A549 (cell line): ENCODE results near the gene CFL1. TPM values are rescaled to one million over a fixed set of nuclear protein-coding genes. Genes with fewer than 3 reads are reported as not detected.
A peak's percentile ranks its signal among the peaks of the same experiment; 100 is the strongest.

ENCODE experiments used
- ATAC-seq, 2 experiments: fragments of 200-7000 bp in 1 of 2; fragments of >200 bp in 1 of 2; cut with Nextera tagmentation in 1 of 2; cut with Tn5 transposase in 1 of 2; 3 replicates each; pipeline versions ENCODE4 v1.8.0 to v1.9.1; 2018 to 2020; ENCODE audit warnings: mild to moderate bottlenecking in 1 of 2, moderate library complexity in 1 of 2
- CTCF ChIA-PET: fragments of 300-600 bp; sonication (Branson Sonifier 250); formaldehyde crosslinking; extraction: SDS; loops from one replicate; lab custom pipeline; 2021; ENCODE audit warnings: antibody characterized with exemption, inconsistent platforms; lab: Yijun Ruan, JAX
- POLR2A ChIA-PET: fragments of 350-600 bp; formaldehyde crosslinking; extraction: SDS; loops from one replicate; lab custom pipeline; 2021; ENCODE audit warnings: antibody characterized with exemption, inconsistent platforms; lab: Yijun Ruan, JAX
- DNase-seq, 2 experiments: peaks; one replicate each; pipeline versions ENCODE4 v3.0.0 to v3.0.0-alpha.2; 2011 to 2016; ENCODE audit warnings: low read depth in 1 of 2, low spot score in 1 of 2
- FAIRE-seq: peaks from 2 replicates; lab custom pipeline; 2011; peaks lifted over from hg19 to GRCh38; lab: Jason Lieb, UNC
- H3K27ac ChIP-seq, 2 experiments: fragments of >200 bp; sonication (Bioruptor Twin); formaldehyde crosslinking; 3 replicates each; pipeline ENCODE4 v1.5.1; 2016 to 2017
- H3K4me1 ChIP-seq: fragments of >200 bp; sonication (Bioruptor Twin); formaldehyde crosslinking; 3 replicates; pipeline ENCODE4 v1.6.1; 2016
- H3K4me2 ChIP-seq: fragments of >200 bp; sonication (Bioruptor Twin); formaldehyde crosslinking; 3 replicates; pipeline ENCODE4 v1.6.1; 2016
- H3K4me3 ChIP-seq: fragments of >200 bp; sonication (Bioruptor Twin); formaldehyde crosslinking; 3 replicates; pipeline ENCODE4 v1.5.1; 2016
- H3K9me3 ChIP-seq: fragments of >200 bp; sonication (Bioruptor Twin); formaldehyde crosslinking; 3 replicates; pipeline ENCODE4 v1.6.1; 2016
- ATOH8 ChIP-seq: fragments of 250-450 bp; sonication (Bioruptor Pico); IDR thresholded peaks from 2 replicates; pipeline ENCODE4 v1.5.0; 2020; ENCODE audit warnings: low read depth, mild to moderate bottlenecking, moderate library complexity
- BCL3 ChIP-seq: fragments of >200 bp; sonication (Bioruptor Twin); formaldehyde crosslinking; IDR thresholded peaks from 3 replicates; pipeline ENCODE4 v1.6.1; 2016
- BHLHE40 ChIP-seq: IDR thresholded peaks from 2 replicates; pipeline ENCODE4 v1.6.1; 2012; ENCODE audit warnings: low read depth, low read length, inconsistent platforms
- CEBPB ChIP-seq, 2 experiments: fragments of >200 bp in 1 of 2; sonication (Bioruptor Twin) in 1 of 2; formaldehyde crosslinking in 1 of 2; IDR thresholded peaks; 2 replicates each; pipeline ENCODE4 v1.6.1; 2012 to 2016
- E2F6 ChIP-seq: IDR thresholded peaks from 2 replicates; pipeline ENCODE4 v1.6.1; 2012; ENCODE audit warnings: low read depth, borderline replicate concordance
- EHF ChIP-seq: fragments of 250-450 bp; sonication (Bioruptor Pico); IDR thresholded peaks from 2 replicates; pipeline ENCODE4 v1.5.0; 2020; ENCODE audit warnings: mild to moderate bottlenecking
- ESRRA ChIP-seq: fragments of 150-350 bp; IDR thresholded peaks from 2 replicates; pipeline ENCODE4 v1.6.1; 2014; ENCODE audit warnings: mild to moderate bottlenecking, low read length, borderline replicate concordance
- FOSB ChIP-seq: fragments of 250-450 bp; sonication (Bioruptor Pico); IDR thresholded peaks from 2 replicates; pipeline ENCODE4 v1.5.0; 2020; ENCODE audit warnings: mild to moderate bottlenecking, moderate library complexity
- GATA3 ChIP-seq: IDR thresholded peaks from 2 replicates; pipeline ENCODE4 v1.6.1; 2012; ENCODE audit warnings: borderline replicate concordance
- HES2 ChIP-seq: fragments of >200 bp; sonication (Bioruptor Twin); formaldehyde crosslinking; IDR thresholded peaks from 2 replicates; pipeline ENCODE4 v1.6.1; 2016
- HOXB5 ChIP-seq: fragments of 250-450 bp; sonication (Bioruptor Pico); IDR thresholded peaks from 2 replicates; pipeline ENCODE4 v1.5.0; 2020; ENCODE audit warnings: mild to moderate bottlenecking, moderate library complexity
- JUN ChIP-seq, 2 experiments: fragments of >200 bp; sonication (Bioruptor Twin); formaldehyde crosslinking; IDR thresholded peaks; 2 replicates in 1 of 2; 3 replicates in 1 of 2; pipeline ENCODE4 v1.6.1; 2016 to 2017
- JUNB ChIP-seq: fragments of >200 bp; sonication (Bioruptor Twin); formaldehyde crosslinking; IDR thresholded peaks from 2 replicates; pipeline ENCODE4 v1.6.1; 2016
- MAFK ChIP-seq: fragments of 450-650 bp; IDR thresholded peaks from 2 replicates; pipeline ENCODE4 v1.6.1; 2014; ENCODE audit not compliant: partially characterized antibody
- MAX ChIP-seq: IDR thresholded peaks from 2 replicates; pipeline ENCODE4 v1.6.1; 2012
- MAZ ChIP-seq: fragments of 150-350 bp; IDR thresholded peaks from 2 replicates; pipeline ENCODE4 v1.6.1; 2014; ENCODE audit warnings: antibody characterized with exemption, low read depth, low read length, borderline replicate concordance
- NFE2L2 ChIP-seq: fragments of 150-350 bp; conservative IDR thresholded peaks from 2 replicates; pipeline ENCODE4 v1.6.1; 2014; ENCODE audit warnings: low read length
- NPAS2 ChIP-seq: fragments of 250-450 bp; sonication (Bioruptor Pico); IDR thresholded peaks from 2 replicates; pipeline ENCODE4 v1.8.0; 2022; ENCODE audit warnings: mild to moderate bottlenecking, moderate library complexity, borderline replicate concordance
- POLR2A ChIP-seq: IDR thresholded peaks from 2 replicates; pipeline ENCODE4 v1.6.1; 2012; ENCODE audit warnings: mild to moderate bottlenecking, low read length
- POLR2AphosphoS2 ChIP-seq: conservative IDR thresholded peaks from 2 replicates; pipeline ENCODE4 v1.6.1; 2012; ENCODE audit warnings: low read length, improper control_type of control experiment, inconsistent platforms
- RCOR1 ChIP-seq: fragments of 150-350 bp; IDR thresholded peaks from 2 replicates; pipeline ENCODE4 v1.6.1; 2014; ENCODE audit warnings: antibody characterized with exemption, low read length, low read depth
- REST ChIP-seq: fragments of 200-600 bp; sonication (generic); IDR thresholded peaks from 2 replicates; pipeline ENCODE4 v1.6.1; 2016; ENCODE audit warnings: antibody characterized with exemption, mild to moderate bottlenecking, moderate library complexity
- RFX5 ChIP-seq: fragments of 450-650 bp; IDR thresholded peaks from 2 replicates; pipeline ENCODE4 v1.7.1; 2014; ENCODE audit warnings: antibody characterized with exemption, mild to moderate bottlenecking, moderate library complexity
- SMC3 ChIP-seq: fragments of >200 bp; sonication (Bioruptor Twin); formaldehyde crosslinking; IDR thresholded peaks from 3 replicates; pipeline ENCODE4 v1.6.1; 2018; ENCODE audit warnings: inconsistent platforms
- TP53 ChIP-seq: fragments of 250-450 bp; sonication (Bioruptor Pico); IDR thresholded peaks from 2 replicates; pipeline ENCODE4 v1.5.0; 2021; ENCODE audit warnings: mild to moderate bottlenecking, moderate library complexity
- USF2 ChIP-seq: fragments of 450-650 bp; IDR thresholded peaks from 2 replicates; pipeline ENCODE4 v1.6.1; 2014; ENCODE audit warnings: antibody characterized with exemption
- WGBS: methylation state at CpG from one replicate; pipeline ENCODE4 v1.1.6; 2017; ENCODE audit errors: missing lambda C conversion rate; 5-methylcytosine and 5-hydroxymethylcytosine counted together
- polyA plus RNA-seq, 4 experiments: library from polyadenylated mRNA; depleted of rRNA in 3 of 4; stranded (reverse); fragments of >200 nt; fragmentation: RNase III in 1 of 4; extraction: RNeasy Plus Mini Kit Qiagen cat#74134 plus additional on column Dnase treatment in 1 of 4; gene quantifications; 2 replicates in 3 of 4; 3 replicates in 1 of 4; pipeline ENCODE4 v1.2.3, GENCODE V29; 2011 to 2017

CFL1 gene
- polyA plus RNA-seq, 2 of the 4 experiments (the other 2 are of a cell fraction), result 1,591 to 1,780 TPM

- TF ChIP-seq E2F6 (peak; percentile 59; the same call in 1 of the 2 replicates), BCL3 (peak; percentile 69; the same call in 1 of the 3 replicates), HOXB5 (0 out of 2 replicates have a peak, but pooled peaks have one; percentile 41), POLR2AphosphoS2 (no peak), ATOH8 (CRISPR knock-in tag) (peak; percentile 59; the same call in 1 of the 2 replicates), NFE2L2 (no peak), REST (peak; percentile 47; the same call in 1 of the 2 replicates), MAX (peak; percentile 74), SMC3 (peak; percentile 22; the same call in 1 of the 3 replicates)
These were observed 42.3 kb upstream of the CFL1 start, which contains the start of gene FOSL1 (continued) for GRCh38 chr11:65900125-65900898.

- under 1% methylated on average over 45 of the region's 78 CpGs for WGBS
- ATAC-seq (peak; percentile 61 to 68), FAIRE-seq (no peak), DNase-seq (peak; percentile 75 to 83)
- Histone ChIP-seq H3K9me3 (no peaks in the 10 kb centered on the region), H3K4me3 (peak overlapping the region; percentile 93), H3K4me2 (peak overlapping the region; percentile 90), H3K4me1 (peaks cover 59% of the 10 kb centered on the region), H3K27ac (peak overlapping the region; percentile 97)
- ChIA-PET POLR2A (interaction anchor here (0.7 to 5.7 kb wide), 9 partner anchors 8 to 164 kb away, joined by 3 to 43 read pairs (median 13); partner anchors contain the start of genes C11orf68, CCDC85B and FIBP), CTCF (interaction anchor here (1.1 to 31.6 kb wide), 4 partner anchors 6 to 236 kb away, joined by 3 to 618 read pairs (median 310); partner anchors contain the start of genes C11orf68, CCDC85B, DRAP1 and FIBP)
- 0 out of 2 replicates have a peak, but pooled peaks have one; percentile 28 for TF ChIP-seq ATOH8 (CRISPR knock-in tag)
- TF ChIP-seq HES2, result no peak
- TF ChIP-seq NPAS2, result no peak
- 0 out of 2 replicates have a peak, but pooled peaks have one; percentile 22 for TF ChIP-seq MAZ
- peak; percentile 83 for TF ChIP-seq NFE2L2
- TF ChIP-seq MAX, result peak; percentile 98
- TF ChIP-seq RCOR1, result no peak
- TF ChIP-seq CEBPB (IDR thresholded peaks at IDR 0.05), result no peak
- TF ChIP-seq FOSB (CRISPR knock-in tag), result peak; percentile 32; the same call in 1 of the 2 replicates
- no peak for TF ChIP-seq ESRRA
- TF ChIP-seq POLR2A, result peak; percentile 26; the same call in 1 of the 2 replicates
- TF ChIP-seq USF2, result peak; percentile 52
- TF ChIP-seq TP53 (CRISPR knock-in tag), result peak; percentile 55; the same call in 1 of the 2 replicates
- 0 out of 2 replicates have a peak, but pooled peaks have one; percentile 47 for TF ChIP-seq GATA3
- peak; percentile 47 to 67; a peak in 4 of 5 replicates for TF ChIP-seq JUN (IDR thresholded peaks at IDR 0.05)
- TF ChIP-seq BHLHE40, result peak; percentile 79
- TF ChIP-seq EHF (CRISPR knock-in tag), result no peak
- no peak for TF ChIP-seq RFX5
- peak; percentile 93 for TF ChIP-seq MAFK
- peak; percentile 35; the same call in 1 of the 2 replicates for TF ChIP-seq JUNB
These were observed 41.6 kb upstream of the CFL1 start for GRCh38 chr11:65899356-65900124.
